ENCODE data around the gene CADPS. TPM values are rescaled to one million over a fixed set of nuclear protein-coding genes. Genes with fewer than 3 reads are reported as not detected.

Gene CADPS
- total RNA-seq, 1 donor from 2014 or later = 14.3 TPM

GRCh38 chr3:62359531-62359930 lies 515.7 kb downstream of the CADPS start:
- intact Hi-C loops (cut with micrococcal nuclease) = no loop called here
- ATAC-seq (no peak), DNase-seq (no peak)

- intact Hi-C loops (cut with micrococcal nuclease) = no loop called here
- no peak for DNase-seq
- no peak for ATAC-seq
Measured at GRCh38 chr3:62356356-62356755, 518.9 kb downstream of the CADPS start.

- intact Hi-C loops (cut with micrococcal nuclease) = no loop called here
- no peak for ATAC-seq
- DNase-seq = no peak
Measured at GRCh38 chr3:62355703-62356102, 519.5 kb downstream of the CADPS start.
